DMS 273 (cell line): ENCODE measurements around the gene FGF19.

ENCODE experiments used
- DNase-seq: peaks from one replicate; lab custom pipeline; 2025; ENCODE audit not compliant: unreplicated experiment; lab: John Stamatoyannopoulos, UW

The FGF19 gene, protein sequence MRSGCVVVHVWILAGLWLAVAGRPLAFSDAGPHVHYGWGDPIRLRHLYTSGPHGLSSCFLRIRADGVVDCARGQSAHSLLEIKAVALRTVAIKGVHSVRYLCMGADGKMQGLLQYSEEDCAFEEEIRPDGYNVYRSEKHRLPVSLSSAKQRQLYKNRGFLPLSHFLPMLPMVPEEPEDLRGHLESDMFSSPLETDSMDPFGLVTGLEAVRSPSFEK

DNA sequence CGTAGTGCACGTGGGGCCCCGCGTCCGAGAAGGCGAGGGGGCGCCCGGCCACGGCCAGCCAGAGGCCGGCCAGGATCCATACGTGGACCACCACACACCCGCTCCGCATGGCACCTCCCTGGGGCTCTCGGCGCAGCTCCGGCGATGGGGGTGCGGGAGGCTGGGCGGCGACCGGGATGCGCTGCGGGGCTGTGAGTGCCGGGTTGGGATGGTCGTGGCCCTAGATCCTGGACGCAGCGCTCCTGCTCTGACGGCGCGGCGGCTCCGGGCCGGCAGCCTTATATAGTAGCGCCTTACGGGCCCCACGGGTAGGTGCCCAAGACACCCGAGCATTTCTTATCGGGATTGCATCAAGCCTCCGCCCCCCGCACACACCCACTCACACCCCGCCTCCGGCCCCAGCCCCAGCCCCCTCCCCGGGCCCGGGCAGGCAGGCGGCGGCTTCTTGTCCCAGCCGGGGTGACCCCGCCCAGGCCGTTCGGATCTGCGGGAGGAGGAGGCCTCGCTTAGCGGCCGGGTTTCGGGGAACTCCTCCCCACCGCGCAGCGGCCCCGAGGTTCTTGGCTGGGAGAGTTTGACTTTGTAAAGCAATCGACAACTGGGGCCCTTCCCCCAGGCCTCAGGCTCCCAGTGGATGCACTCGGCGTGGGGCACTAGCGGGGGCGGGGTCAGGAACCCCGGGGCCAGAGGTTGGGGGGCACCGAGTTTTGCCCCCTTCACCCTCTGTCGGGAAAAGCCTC is at the start of gene FGF19:
Gene FGF19 (minus strand): TSS at position 255 of the 740 bp plus-strand sequence. CDS start 146 bp downstream, at position 109.
- peak; percentile 43 for DNase-seq

DNA sequence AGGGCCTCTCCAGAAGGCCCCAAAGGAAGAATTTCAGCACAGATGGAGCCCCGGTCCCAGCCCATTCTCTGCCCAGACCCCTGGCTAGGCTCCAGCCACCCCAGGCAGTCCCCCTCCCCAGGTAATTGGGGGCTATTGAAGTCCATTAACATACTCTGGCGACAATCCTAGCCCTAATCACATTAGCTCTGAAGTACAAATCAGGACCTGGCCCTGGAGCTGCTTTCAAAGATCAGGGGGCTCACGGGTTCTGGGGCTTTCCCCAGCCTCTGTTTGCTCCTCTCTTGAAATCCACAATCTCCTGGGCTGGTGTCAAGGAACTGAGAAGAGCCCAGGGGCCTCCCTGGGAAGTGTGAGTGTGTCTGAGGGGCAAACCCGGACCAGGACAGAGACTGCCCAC is 49.1 kb upstream of the FGF19 start:
- no peak for DNase-seq

DNA sequence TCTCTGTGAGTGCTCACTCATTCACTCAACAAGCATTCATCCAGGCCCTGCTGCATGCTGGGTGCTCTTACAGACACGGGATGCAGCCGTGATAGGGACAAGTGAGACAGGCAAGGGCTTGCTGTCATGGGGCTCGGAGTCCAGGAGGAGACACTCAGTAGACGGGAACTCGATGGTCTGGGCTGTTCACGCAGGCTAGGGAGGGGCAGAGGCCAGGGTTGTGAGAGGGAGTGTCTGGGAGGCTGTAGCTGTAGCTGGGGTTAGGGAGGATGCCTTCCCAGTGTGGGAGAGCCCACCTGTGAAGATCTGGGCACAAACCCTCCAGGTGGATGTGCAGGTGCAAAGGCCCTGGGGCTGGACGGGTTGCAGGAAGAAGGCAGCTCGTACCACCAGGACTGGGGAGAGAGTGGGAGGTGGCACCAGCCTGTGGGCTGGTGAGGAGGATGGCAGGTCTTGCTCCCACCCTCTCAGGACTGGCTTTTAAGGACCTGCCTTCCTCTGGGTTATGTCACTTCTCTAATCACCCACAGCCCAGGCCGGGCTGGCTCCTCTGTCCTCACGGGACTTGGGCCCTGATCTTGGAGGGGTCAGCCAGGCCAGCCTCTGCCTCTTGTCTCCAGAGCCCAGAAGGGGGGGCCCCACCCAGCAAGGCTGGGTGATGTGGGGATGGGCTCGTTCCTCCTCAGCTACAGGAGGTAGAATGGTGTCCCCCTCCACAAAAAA is 47.2 kb upstream of the FGF19 start:
- no peak for DNase-seq

DNA sequence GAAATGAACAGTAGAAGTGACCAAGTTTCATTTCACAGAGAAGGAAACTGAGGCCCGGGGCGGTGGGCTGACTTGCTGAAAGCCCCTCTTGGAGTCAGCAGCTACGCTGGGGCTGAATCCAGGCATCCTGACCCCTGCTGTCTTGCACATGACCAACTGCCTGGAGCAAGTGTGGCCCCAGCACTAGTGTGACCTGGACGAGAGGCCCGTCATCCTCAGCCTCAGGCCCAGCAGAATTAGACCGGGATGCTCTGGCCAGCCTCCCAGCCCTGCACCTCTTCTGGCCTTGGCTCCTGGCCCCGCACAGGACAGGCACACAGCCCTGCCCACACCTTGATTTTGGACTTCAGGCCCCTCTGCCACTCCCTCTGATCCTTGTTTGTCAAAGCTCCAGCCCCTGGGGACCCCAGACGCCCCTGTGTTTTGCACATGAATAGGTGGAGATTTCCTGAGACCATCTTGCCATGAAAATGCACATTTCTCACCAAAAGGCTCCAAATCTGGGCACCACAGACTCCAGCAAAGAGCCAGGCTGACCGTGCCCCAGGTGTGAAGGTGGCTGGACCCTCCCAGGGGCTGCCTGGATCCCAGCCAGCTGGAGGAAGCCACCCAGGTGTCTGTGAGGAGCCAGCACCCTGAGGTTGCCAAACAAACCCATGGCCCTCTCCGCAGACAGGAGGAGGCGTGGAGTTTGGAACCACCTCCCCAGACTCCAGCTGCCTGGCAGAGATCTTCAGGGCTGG is 46.5 kb upstream of the FGF19 start:
- DNase-seq, result no peak

DNA sequence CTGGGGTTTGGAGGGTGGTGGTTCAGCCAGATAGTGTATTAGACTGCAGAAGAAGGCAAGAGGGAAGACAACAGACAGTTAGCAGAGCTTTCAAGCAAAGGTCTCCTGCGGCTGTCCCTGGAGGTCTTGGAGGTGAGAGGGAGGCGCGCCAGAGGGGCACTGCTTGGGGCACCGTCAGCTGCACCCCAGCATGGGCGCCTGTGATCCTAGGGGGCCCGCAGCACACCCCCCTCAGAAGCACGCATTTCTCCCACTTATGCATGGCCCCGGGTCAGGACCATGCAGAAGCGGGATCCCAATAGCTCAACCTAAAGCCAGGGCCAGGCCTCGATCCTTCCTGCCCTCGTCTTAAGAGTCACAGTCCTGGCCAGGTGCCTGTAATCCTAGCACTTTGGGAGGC is 44.8 kb upstream of the FGF19 start:
- no peak for DNase-seq

DNA sequence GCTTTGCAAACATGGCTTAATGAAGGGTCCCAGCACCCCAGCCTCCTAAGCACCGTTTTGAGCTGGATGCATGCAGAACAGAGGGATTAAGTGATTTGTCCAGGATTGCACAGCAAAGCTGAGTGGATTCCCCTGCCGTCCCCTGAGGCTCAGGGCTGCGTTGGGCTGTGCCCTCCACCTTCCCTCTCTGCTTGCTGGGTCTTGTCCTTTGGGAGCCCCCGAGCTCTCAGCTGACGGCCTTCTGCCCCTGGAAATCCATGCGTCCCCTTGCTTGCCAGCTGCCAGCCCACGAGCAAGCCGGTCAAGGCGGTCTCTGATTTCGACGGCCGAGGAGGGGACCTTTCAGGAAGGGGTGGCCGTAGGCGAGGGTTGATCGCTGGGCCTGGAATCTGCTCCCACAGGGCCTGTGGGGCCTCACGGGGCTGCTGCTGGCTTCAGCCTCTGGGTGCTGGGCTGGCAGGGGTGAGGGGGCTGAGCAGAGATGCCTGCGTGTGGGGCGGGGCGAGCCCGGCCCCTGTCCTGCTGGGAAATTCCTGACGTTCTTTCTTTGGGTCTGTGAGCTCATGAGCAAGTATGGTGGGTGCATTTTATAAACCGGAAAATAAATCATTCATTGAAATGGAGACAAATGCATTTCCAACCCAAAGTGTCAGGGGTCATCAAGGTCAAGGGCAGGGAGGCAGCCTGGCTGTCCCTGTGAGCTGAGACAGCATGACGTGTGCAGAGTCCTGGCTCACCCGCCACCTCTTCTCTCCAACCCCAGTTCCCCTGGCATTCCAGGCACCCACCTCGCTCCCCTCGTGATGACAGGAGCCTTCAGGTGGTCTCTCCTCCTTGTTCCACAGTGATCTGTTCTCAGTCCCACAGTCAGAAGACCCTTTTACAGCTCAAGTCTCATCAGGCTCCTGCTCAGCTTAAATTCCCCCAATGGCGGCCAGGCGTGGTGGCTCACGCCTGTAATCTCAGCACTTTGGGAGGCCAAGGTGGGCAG is 43.2 kb upstream of the FGF19 start:
- no peak for DNase-seq

DNA sequence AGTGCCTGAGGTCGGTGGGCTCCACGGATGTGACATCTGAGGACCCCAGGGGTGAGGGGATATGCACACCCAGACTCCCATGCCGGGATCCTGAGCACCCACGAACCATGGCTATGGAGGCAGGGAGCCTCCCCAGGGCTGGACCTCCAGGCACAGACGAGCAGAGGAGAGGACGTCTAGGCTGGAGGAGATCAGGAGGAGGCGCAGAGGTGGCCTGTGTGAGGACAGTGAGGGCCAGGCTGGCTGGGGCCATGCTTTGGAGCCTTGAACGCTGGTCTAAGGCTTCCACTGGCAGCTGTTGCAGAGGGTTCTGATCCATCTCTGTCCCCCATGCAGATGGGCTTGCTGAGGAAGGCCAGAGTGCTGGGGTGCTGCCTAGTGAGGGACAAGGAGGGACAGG is 42.3 kb upstream of the FGF19 start:
- DNase-seq, result no peak

DNA sequence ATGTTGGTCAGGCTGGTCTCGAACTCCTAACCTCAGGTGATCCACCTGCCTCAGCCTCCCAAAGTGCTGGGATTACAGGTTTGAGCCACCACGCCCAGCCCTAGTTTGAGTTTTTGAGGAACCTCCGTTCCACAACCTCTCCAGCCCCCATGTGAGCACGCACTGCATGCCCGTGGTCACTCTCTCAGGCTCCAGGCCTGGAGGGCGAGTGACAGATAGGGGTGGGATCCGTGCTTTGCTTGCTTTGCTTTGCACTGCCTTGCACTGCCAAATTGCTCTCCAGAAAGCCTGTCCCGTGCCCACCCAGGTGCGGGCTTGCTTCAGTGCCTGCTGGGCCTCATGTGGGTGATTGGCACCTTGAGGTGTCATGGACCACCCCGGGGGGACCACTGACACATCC is 41.4 kb upstream of the FGF19 start:
- no peak for DNase-seq

DNA sequence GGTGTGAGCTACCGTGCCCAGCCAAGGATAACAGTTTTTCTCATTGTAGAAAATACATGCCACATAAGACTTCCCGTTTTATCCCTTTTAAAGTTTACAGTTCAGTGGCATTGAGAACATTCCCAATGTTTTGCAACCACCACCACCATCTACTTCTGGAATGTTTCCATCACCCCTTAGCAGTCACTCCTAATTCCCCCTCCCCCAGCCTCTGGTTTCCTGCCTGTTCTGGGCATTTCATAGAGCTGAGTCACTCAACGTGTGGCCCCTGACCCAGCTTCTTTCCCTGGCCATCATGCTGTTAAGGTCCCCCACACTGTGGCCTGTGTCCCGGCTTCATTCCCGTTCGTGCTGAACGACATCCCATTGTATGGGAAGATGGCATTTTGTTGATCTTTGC is 40.6 kb upstream of the FGF19 start:
- no peak for DNase-seq

DNA sequence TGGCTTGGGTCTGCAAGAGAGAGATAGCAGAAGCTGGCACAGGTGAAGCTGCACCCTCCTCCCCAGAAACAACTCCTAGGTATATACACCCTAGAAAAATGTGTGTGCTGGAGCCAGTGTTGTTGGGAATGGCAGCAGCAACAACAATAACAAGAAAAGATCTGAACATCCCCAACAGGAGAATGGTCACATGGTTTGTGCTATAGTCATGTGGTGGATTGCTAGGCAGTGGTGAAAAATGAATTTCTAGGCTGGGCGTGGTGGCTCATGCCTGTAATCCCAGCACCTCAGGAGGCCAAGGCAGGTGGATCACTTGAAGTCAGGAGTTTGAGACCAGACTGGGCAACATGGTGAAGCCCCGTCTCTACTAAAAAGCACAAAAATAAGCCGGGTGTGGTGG is 31.0 kb upstream of the FGF19 start:
- no peak for DNase-seq

DNA sequence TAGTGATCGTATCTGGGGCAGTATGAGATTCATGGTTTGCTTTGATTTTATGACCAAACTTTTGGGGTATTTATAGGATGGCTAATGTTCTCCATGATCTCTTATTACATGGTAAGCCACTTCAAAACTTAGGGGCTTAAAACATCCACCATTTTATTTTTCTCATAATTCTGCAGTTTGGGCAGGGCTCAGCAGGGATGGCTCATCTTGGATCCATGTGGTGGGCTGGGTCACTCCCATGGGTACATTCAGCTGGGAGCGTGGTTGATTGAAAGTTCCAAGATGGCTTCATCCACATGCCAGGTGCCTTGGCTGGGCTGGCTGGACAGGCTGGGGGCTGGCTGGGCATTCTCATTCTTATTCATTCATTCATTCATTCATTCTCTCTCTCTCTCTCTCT is 30.5 kb upstream of the FGF19 start:
- DNase-seq, result no peak

DNA sequence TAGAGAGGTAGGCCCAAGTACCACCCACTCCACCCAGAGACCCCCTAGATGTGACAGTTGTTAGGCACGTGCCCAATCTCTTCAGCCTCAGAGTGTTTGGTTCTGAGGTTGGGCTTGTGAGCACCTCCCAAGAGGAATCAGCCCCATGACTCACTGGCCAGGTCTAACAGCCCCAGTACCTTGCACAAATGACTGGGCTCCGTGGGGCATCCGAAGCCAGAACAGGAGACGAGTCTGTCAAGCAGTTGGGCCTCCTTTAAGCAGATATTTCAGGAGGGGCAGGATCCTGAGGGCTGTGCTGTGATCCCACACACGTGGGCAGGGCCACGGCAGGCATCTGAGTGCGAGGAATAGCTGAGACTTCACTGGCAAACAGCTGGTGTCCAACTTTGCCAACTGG is 29.1 kb upstream of the FGF19 start:
- DNase-seq, result no peak

DNA sequence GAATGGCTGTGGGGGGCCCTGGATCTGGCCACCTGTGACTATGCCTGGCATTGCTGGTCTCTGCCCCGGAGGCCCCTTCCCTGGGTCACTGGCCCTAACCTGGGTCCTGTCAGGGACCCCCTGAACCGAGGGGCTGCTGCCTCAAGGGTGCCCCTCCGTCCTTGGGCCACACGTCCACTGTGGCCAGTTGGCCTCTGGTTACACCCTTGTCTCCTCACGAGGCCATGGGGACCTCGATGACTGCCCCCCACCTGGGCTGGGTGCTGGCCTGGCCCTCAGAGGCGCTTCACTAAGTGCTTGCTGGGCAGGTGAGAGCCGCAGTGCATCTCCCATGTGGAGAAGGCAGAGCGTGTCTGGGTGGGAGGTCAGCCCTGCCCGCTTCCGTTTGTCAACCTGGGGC is 27.3 kb upstream of the FGF19 start:
- DNase-seq, result no peak

DNA sequence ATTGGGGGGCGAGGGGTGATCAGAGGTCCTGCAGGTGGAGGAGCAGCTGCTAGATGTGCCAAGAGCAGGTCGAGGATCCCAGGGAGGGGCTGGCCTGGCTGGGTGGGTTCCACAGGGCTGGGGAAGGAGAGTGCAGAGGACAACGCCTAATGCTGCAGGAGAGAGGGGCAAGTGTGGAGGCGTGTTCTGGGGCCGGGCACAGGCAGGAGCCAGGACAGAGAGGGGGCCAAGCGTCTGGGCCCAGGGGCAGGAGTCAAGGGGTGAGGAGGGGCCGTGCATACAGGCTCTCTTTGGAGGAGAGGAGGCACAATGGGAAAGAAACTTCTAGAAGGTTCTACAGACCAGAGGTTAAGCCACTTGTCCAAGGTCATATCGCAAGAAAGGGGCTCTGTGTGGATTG is 26.7 kb upstream of the FGF19 start:
- DNase-seq, result no peak

DNA sequence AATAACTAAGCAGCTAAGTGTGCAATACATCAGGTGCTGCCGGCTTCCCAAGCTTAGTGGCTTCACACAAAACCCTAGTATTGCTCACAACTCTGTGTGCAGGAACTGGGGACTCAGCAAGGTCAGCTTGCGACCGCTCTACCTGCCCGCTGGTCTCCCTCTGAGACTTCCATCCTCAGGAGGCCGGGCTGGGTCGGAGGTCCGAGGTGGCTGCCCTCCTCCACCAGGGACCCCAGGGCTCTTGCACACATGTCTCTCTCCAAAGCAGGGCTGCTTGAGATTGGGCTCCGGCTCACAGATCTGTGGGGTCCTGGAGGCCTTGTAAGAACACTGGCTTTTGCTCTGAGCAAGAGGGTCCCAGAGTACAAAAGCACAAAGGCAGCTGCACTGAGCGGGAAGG is 25.4 kb upstream of the FGF19 start:
- no peak for DNase-seq

DNA sequence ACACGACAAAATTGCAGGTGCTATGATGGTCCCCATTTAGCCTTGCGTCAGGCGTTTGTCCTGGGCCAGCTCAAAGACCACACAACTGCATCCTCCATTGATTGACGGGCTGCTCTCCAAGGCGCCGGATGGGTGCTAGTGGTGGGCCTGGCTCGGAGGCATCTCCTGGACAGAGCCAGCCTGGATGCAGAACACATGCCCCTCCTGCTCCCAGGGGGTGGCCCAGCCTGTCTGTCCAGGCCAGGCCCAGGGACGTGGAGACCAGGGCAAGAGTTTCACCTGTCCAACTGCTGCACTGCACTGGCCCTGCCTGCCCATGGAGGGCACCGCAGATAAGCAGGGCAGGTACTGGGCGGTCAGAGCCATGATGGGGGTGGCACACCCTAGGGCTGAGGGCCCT is 23.4 kb upstream of the FGF19 start:
- DNase-seq, result no peak

DNA sequence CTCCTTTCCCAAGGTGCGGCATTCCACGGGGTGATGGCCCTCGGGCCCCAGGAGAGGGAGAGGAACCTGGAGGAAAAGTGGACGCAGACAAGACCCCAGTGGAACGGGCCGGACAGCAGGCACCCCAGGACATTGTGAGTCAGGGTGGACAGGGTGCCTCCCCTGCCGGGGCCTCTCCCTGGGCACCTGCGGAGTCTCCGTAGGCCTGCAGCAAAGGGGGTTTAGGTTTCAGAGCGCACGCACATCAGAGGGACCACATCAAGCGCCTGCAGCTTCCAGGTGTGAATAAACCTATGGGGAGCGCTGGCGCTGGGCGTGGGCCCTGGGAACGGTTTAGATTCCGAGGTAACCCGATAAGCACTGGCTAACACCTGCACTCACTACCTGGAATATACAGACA is 22.7 kb upstream of the FGF19 start:
- DNase-seq, result no peak

DNA sequence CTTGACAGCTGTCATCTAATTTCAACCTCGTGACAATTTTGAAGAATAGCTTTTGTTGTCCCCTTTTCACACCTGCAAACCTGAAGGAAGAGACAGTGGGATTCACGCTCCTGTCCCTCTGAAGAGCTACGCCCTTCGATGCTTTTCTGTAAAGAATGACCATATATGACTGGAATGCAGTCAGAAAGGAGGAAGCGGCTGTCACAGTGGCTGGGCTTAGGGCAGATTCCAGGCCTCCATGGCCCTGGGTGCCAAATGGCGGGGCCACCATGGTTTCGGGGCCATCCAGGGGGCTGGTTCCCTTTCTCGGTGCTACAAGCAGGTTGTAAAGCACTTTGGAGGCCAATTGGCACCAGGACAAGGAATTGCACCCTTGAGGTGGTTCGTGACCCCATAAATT is 22.2 kb upstream of the FGF19 start:
- no peak for DNase-seq

DNA sequence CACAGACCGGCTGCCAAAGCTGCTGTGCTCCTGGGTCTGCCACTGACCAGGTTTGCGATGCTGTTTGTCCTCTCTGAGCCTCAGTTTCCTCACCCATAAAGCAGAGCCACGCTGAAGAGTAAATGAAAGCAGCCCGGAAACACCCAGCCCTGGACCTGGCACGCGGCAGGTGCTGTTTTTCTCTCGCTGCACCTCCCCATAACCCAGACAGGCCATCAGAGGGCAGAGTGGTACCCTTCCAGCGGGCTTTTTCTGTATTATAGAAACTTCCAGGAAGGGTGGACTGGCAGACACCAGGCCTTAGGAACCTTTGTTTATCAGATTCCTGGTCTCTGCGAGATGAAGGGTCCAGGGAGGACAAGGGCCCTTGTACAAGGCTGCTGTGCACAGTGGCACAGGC is 17.9 kb upstream of the FGF19 start:
- DNase-seq, result peak; percentile 28

DNA sequence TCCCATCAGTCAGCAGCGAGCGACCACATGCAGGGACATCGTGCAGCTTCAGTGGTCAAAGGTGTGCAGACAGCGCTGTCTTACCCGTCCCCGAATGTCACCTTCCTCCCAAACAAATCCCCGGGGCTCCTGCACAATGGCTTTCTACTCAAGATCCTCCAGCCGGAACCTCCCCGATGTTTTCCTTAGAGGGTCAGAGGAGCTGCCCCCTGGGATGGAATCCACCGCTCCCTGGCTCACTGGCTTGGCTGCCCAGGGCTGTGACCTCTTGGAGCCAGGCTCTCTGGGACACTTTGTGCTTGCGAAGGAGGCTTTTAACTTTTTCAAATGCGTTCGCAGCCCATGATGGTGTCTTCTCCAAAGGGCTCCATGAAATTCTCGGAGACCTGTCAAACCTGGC is 17.3 kb upstream of the FGF19 start:
- DNase-seq, result no peak
